OCI-LY3 (cell line): ENCODE data around the gene CDC42BPA.

Experiments
- H2AFZ ChIP-seq: fragments of 200-600, 300-600 bp; shearing (Covaris generic); 2 replicates; pipeline ENCODE4 v1.6.0; 2014; ENCODE audit warnings: antibody characterized with exemption, low read depth, low read length
- H3K27ac ChIP-seq: fragments of 200-600, 300-600 bp; sonication (generic); 2 replicates; pipeline ENCODE4 v1.5.1; 2014; ENCODE audit warnings: mild to moderate bottlenecking, low read length, moderate library complexity, mixed read lengths
- H3K27me3 ChIP-seq: fragments of 200-600, 300-600 bp; sonication (generic); 2 replicates; pipeline ENCODE4 v1.6.1; 2014; ENCODE audit warnings: low read depth, low read length, mixed read lengths
- H3K36me3 ChIP-seq: fragments of 200-600, 300-600 bp; sonication (generic); replicated peaks from 2 replicates; pipeline ENCODE3; 2014; ENCODE audit warnings: low read depth, low read length, mixed read lengths
- H3K4me1 ChIP-seq: fragments of 300-600, 200-600 bp; sonication (generic); 2 replicates; pipeline ENCODE4 v1.6.1; 2014; ENCODE audit warnings: low read length, mixed read lengths
- H3K4me2 ChIP-seq: fragments of 200-600, 300-600 bp; sonication (generic); 2 replicates; pipeline ENCODE4 v1.6.1; 2014; ENCODE audit warnings: low read length, mixed read lengths
- H3K4me3 ChIP-seq: fragments of 300-600, 200-600 bp; sonication (generic); 2 replicates; pipeline ENCODE4 v1.5.1; 2014; ENCODE audit warnings: antibody characterized with exemption, mild to moderate bottlenecking, low read length, moderate library complexity
- H3K79me2 ChIP-seq: fragments of 300-600, 200-600 bp; shearing (Covaris generic); 2 replicates; pipeline ENCODE4 v1.6.1; 2014; ENCODE audit warnings: mild to moderate bottlenecking, low read length, mixed read lengths
- H3K9ac ChIP-seq: fragments of 300-600, 200-600 bp; shearing (Covaris generic); 2 replicates; pipeline ENCODE4 v1.6.0; 2014; ENCODE audit warnings: mild to moderate bottlenecking, low read length, moderate library complexity
- H3K9me3 ChIP-seq: fragments of 200-600, 300-600 bp; shearing (Covaris generic); 2 replicates; pipeline ENCODE4 v1.6.1; 2014; ENCODE audit warnings: low read length, mixed read lengths; ENCODE audit not compliant: insufficient read depth
- H4K20me1 ChIP-seq: fragments of 200-600, 300-600 bp; sonication (generic); 2 replicates; pipeline ENCODE4 v1.6.1; 2016; ENCODE audit warnings: low read length, mixed read lengths; ENCODE audit not compliant: insufficient read depth
- EZH2phosphoT487 ChIP-seq: fragments of 200-600 bp; shearing (Covaris generic); IDR thresholded peaks from 2 replicates; pipeline ENCODE4 v1.6.1; 2018; ENCODE audit warnings: antibody characterized with exemption, mixed run types, low read depth
- TF ChIP-seq, protein P1 (sequence below): fragments of 200-600, 300-600 bp; sonication (generic); IDR thresholded peaks from 2 replicates; pipeline ENCODE4 v1.5.1; 2014; ENCODE audit warnings: antibody characterized with exemption, low read length, low read depth

Gene CDC42BPA

DNA sequence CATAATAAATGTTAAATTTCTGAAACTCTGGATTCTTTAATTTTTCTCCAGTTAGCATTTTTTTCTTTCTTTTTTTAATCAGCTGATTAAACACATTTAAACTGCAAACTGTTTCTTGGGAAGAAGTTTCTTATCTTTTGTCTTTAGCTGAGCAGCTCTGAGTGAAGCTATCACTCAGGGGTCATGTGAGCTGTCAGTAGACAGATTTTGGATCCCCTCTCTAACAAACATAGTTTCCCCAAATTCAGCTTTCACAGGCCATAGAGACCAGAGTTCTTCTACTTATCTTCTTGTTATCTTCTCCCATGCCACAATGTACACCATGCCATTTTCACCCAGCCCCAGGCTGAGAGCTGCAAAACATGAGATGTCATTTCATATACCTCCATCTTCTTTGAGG is 148.9 kb downstream of the CDC42BPA start:
- no peaks in the 10 kb centered on the region for H4K20me1 ChIP-seq
- TF ChIP-seq EZH2phosphoT487, result no peak
- TF ChIP-seq, protein P1, sequence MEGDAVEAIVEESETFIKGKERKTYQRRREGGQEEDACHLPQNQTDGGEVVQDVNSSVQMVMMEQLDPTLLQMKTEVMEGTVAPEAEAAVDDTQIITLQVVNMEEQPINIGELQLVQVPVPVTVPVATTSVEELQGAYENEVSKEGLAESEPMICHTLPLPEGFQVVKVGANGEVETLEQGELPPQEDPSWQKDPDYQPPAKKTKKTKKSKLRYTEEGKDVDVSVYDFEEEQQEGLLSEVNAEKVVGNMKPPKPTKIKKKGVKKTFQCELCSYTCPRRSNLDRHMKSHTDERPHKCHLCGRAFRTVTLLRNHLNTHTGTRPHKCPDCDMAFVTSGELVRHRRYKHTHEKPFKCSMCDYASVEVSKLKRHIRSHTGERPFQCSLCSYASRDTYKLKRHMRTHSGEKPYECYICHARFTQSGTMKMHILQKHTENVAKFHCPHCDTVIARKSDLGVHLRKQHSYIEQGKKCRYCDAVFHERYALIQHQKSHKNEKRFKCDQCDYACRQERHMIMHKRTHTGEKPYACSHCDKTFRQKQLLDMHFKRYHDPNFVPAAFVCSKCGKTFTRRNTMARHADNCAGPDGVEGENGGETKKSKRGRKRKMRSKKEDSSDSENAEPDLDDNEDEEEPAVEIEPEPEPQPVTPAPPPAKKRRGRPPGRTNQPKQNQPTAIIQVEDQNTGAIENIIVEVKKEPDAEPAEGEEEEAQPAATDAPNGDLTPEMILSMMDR, result no peak
- no peaks in the 10 kb centered on the region for H3K79me2 ChIP-seq
- H3K4me3 ChIP-seq, result no peak overlapping the region
- H3K9me3 ChIP-seq, result no peaks in the 10 kb centered on the region; the same call in 1 of the 2 replicates
- peaks cover 4% of the 10 kb centered on the region; the same call in 1 of the 2 replicates for H3K27me3 ChIP-seq
- no peaks in the 10 kb centered on the region for H3K36me3 ChIP-seq
- H3K4me2 ChIP-seq, result no peak overlapping the region
- no peak overlapping the region for H3K9ac ChIP-seq
- peaks cover 5% of the 10 kb centered on the region for H3K4me1 ChIP-seq
- H2AFZ ChIP-seq, result no peak overlapping the region
- no peak overlapping the region for H3K27ac ChIP-seq

DNA sequence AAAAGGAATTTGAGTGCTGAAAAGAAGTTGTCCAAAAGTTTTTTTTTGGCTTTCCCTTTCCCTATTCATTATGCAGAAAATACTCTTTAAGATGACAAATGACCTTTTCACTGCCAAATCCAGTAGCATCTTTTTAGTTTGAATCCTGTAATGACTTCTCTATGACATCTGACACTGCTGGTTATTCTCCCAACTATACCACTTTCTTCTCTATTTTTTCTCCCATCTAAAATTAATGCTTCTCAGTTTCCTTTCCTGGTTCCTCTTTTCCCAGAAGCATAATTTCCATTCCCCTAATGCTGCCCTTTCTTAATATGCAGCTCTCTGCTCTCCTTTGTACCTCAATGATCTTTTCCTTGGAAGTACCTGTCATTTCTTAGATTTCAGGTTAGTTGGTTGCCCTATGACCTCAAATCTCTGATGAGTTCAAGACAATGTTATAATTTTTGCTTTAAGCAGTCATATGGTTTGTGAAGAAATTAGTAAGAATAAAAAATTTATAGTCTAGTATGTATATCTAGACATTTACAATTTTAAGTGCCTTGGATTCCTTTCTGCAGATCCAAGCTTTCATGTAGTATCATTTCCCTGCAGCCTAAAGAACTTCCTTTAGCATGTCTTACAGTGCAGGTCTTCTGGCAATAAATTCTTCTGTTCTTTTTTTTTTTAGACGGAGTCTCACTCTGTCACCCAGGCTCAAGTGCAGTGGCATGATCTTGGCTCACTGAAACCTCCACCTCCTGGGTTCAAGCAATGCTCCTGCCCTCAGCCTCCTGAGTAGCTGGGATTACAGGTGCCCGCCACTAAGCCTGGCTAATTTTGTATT is 150.8 kb downstream of the CDC42BPA start:
- H3K27ac ChIP-seq, result no peak overlapping the region
- peaks cover 5% of the 10 kb centered on the region for H3K4me1 ChIP-seq
- no peaks in the 10 kb centered on the region for H3K79me2 ChIP-seq
- no peaks in the 10 kb centered on the region for H3K27me3 ChIP-seq
- no peaks in the 10 kb centered on the region for H4K20me1 ChIP-seq
- H2AFZ ChIP-seq, result no peak overlapping the region
- H3K9me3 ChIP-seq, result no peaks in the 10 kb centered on the region; the same call in 1 of the 2 replicates
- H3K9ac ChIP-seq, result no peak overlapping the region
- no peak for TF ChIP-seq EZH2phosphoT487
- TF ChIP-seq, protein P1, result no peak
- no peak overlapping the region for H3K4me2 ChIP-seq
- no peaks in the 10 kb centered on the region for H3K36me3 ChIP-seq
- no peak overlapping the region for H3K4me3 ChIP-seq

DNA sequence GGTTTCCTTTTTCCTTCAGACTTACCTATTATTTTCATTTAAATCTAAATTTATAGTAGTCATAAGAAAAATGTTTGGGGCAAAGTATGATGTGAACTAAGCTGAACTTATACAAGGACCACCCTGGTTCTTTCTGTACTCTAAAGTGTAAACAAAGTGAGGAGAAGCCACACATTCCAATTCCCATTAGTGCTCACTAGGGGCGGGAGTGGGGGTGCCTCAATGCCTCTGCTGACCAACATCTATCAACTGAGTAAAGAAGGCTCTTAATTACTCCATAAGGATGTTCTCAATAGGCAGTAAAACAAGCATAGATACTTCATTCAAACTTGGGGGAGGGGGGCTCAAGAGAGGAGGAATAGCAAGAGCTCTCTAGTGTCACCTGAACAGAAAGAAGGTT is 151.7 kb downstream of the CDC42BPA start:
- H3K9ac ChIP-seq, result no peak overlapping the region
- no peaks in the 10 kb centered on the region; the same call in 1 of the 2 replicates for H3K9me3 ChIP-seq
- H3K4me3 ChIP-seq, result no peak overlapping the region
- no peak overlapping the region for H2AFZ ChIP-seq
- H3K79me2 ChIP-seq, result no peaks in the 10 kb centered on the region
- H3K27me3 ChIP-seq, result no peaks in the 10 kb centered on the region
- no peaks in the 10 kb centered on the region for H4K20me1 ChIP-seq
- peaks cover 5% of the 10 kb centered on the region for H3K4me1 ChIP-seq
- no peaks in the 10 kb centered on the region for H3K36me3 ChIP-seq
- TF ChIP-seq, protein P1, result no peak
- no peak for TF ChIP-seq EZH2phosphoT487
- H3K27ac ChIP-seq, result no peak overlapping the region
- H3K4me2 ChIP-seq, result no peak overlapping the region

DNA sequence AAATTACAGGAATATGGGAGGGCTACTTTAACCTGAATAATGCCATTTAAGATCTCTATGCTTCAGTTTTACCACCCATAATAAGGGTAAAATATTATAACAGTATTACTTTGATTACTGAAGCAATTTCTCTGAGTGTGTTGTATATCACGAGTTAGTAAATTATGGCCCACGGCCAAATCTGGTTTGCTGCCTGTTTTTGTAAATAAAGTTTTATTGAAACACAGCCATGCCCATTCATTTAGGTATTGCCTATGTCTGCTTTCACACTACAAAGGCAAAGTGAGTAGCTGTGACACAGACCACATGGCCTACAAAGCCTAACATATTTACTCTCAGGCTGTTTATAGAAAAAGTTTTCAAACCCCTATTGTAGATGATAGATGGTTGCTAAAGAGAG is 156.8 kb downstream of the CDC42BPA start:
- Histone ChIP-seq H3K9ac (no peak overlapping the region), H3K27me3 (no peaks in the 10 kb centered on the region), H3K36me3 (no peaks in the 10 kb centered on the region), H3K4me1 (no peaks in the 10 kb centered on the region), H2AFZ (no peak overlapping the region), H3K9me3 (no peaks in the 10 kb centered on the region), H3K79me2 (no peaks in the 10 kb centered on the region), H4K20me1 (no peaks in the 10 kb centered on the region), H3K27ac (no peak overlapping the region), H3K4me3 (no peak overlapping the region), H3K4me2 (no peak overlapping the region)
- no peak for TF ChIP-seq EZH2phosphoT487
- TF ChIP-seq, protein P1, result no peak
